A549 (cell line): ENCODE data around the gene TMED7.

Experiments used
- EP300 ChIP-seq, 2 experiments: fragments of >200 bp; sonication (Bioruptor Twin); formaldehyde crosslinking; IDR thresholded peaks; 2 replicates in 1 of 2; 3 replicates in 1 of 2; pipeline ENCODE4 v1.6.1; 2016 to 2017
- JUNB ChIP-seq: fragments of >200 bp; sonication (Bioruptor Twin); formaldehyde crosslinking; IDR thresholded peaks from 2 replicates; pipeline ENCODE4 v1.6.1; 2016
- TF ChIP-seq, protein P1 (sequence below): fragments of >200 bp; sonication (Bioruptor Twin); formaldehyde crosslinking; IDR thresholded peaks from 3 replicates; pipeline ENCODE4 v1.5.1; 2016

DNA sequence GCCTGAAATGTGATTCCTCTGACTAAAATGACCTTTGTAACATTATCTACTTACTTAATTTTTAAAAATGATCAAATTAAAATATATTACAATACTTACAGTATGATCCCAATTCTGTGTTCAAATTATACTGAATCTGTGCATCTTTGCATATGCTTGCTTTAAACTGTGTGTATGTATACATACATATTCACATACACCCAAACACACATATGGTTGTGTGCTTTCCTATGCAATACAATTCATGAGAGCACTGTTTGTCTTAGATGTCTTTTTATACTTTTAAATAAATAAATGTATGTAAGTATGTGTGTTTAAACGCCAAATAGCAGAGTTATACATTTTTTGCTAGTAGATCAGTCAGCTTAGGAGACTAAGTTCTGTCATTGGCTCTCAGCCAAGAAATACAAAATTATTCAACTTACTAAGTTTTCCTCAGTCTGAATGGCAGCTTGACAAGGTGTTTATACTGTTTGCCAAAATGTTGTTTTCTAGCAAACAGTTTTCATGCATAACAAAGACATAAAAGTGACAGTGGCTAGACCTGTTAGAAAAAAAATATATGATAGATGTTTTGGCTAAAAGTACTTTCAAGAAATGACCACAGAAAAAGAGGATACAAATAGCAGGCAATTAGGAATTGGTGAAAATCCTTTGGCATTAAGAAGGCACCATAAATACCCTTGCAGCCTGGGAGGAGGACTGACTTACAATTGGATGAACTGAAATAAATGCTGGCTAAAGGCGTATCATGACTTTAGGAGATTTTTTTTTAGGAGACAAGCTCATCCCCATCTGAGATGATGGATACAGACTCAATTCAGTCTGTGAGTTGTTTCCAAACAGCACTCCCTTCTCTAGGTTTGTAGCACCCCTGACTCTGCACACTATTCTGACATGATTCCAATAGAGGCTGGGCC lies 31.4 kb downstream of the TMED7 start:
- TF ChIP-seq, protein P1, sequence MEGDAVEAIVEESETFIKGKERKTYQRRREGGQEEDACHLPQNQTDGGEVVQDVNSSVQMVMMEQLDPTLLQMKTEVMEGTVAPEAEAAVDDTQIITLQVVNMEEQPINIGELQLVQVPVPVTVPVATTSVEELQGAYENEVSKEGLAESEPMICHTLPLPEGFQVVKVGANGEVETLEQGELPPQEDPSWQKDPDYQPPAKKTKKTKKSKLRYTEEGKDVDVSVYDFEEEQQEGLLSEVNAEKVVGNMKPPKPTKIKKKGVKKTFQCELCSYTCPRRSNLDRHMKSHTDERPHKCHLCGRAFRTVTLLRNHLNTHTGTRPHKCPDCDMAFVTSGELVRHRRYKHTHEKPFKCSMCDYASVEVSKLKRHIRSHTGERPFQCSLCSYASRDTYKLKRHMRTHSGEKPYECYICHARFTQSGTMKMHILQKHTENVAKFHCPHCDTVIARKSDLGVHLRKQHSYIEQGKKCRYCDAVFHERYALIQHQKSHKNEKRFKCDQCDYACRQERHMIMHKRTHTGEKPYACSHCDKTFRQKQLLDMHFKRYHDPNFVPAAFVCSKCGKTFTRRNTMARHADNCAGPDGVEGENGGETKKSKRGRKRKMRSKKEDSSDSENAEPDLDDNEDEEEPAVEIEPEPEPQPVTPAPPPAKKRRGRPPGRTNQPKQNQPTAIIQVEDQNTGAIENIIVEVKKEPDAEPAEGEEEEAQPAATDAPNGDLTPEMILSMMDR, result no peak
- no peak for TF ChIP-seq EP300 (IDR thresholded peaks at IDR 0.05)
- TF ChIP-seq JUNB, result no peak
